ENCODE results near the gene KCNQ4.
A peak's percentile ranks its signal among the peaks of the same experiment; 100 is the strongest.

KCNQ4 gene

GRCh38 chr1:40840526-40841323 lies 57.1 kb downstream of the KCNQ4 start:
- no peak for DNase-seq (ENCODE audit: low read depth)

- DNase-seq (ENCODE audit: low read depth), result no peak
Observed at GRCh38 chr1:40841602-40842001, 58.0 kb downstream of the KCNQ4 start.

GRCh38 chr1:40842207-40842606 lies 58.6 kb downstream of the KCNQ4 start:
- no peak for DNase-seq (ENCODE audit: low read depth)

GRCh38 chr1:40842691-40843090 lies 59.1 kb downstream of the KCNQ4 start:
- DNase-seq (ENCODE audit: low read depth), result no peak

- no peak for DNase-seq (ENCODE audit: low read depth)
Observed at GRCh38 chr1:40844079-40844478, 60.5 kb downstream of the KCNQ4 start.

GRCh38 chr1:40844887-40845878 lies 61.6 kb downstream of the KCNQ4 start:
- DNase-seq (ENCODE audit: low read depth), result no peak

- no peak for DNase-seq (ENCODE audit: low read depth)
Observed at GRCh38 chr1:40845895-40846294, 62.3 kb downstream of the KCNQ4 start.

- DNase-seq (ENCODE audit: low read depth), result no peak
Observed at GRCh38 chr1:40847023-40847745, 63.6 kb downstream of the KCNQ4 start.

GRCh38 chr1:40848530-40849189 lies 65.1 kb downstream of the KCNQ4 start:
- no peak for DNase-seq (ENCODE audit: low read depth)

GRCh38 chr1:40849801-40850592 lies 66.4 kb downstream of the KCNQ4 start:
- DNase-seq (ENCODE audit: low read depth), result peak; percentile 56

GRCh38 chr1:40851643-40852042 lies 68.1 kb downstream of the KCNQ4 start:
- no peak for DNase-seq (ENCODE audit: low read depth)

- no peak for DNase-seq (ENCODE audit: low read depth)
Observed at GRCh38 chr1:40853113-40853884, 69.7 kb downstream of the KCNQ4 start.

- no peak for DNase-seq (ENCODE audit: low read depth)
Observed at GRCh38 chr1:40853885-40854170, 70.2 kb downstream of the KCNQ4 start.

GRCh38 chr1:40855513-40855912 lies 71.9 kb downstream of the KCNQ4 start:
- DNase-seq (ENCODE audit: low read depth), result no peak

GRCh38 chr1:40856116-40856515 lies 72.5 kb downstream of the KCNQ4 start:
- DNase-seq (ENCODE audit: low read depth), result no peak

- no peak for DNase-seq (ENCODE audit: low read depth)
Observed at GRCh38 chr1:40856656-40857302, 73.2 kb downstream of the KCNQ4 start.

GRCh38 chr1:40857737-40858136 lies 74.2 kb downstream of the KCNQ4 start:
- DNase-seq (ENCODE audit: low read depth), result no peak

- no peak for DNase-seq (ENCODE audit: low read depth)
Observed at GRCh38 chr1:40858856-40859416, 75.3 kb downstream of the KCNQ4 start.

GRCh38 chr1:40860706-40861223 lies 77.2 kb downstream of the KCNQ4 start:
- no peak for DNase-seq (ENCODE audit: low read depth)
